ENCODE results near the gene TSPYL1. TPM values are rescaled to one million over a fixed set of nuclear protein-coding genes. Genes with fewer than 3 reads are reported as not detected.

The TSPYL1 gene
- total RNA-seq, 1 donor from 2014 or later, result 95.6 TPM

DNA sequence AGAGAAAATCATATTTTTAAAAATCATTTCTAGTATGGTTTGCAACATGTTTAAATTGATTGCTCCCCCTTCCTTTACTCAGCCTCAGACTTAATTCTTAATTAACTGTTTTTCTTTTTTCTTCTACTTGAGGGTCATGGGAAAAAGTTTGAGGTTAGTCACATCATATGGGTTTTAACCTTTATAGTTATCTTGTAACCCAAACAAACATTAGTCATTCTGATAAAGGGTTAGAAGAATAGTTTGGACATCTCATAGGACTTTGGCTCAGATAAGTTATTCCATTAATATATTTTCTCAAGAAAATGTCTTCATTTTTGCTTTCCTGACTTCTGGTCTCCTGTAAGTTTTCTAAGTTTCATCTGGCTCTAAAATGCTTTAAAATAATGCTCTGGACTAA, 34.5 kb upstream of the TSPYL1 start:
- TF ChIP-seq, protein P1, sequence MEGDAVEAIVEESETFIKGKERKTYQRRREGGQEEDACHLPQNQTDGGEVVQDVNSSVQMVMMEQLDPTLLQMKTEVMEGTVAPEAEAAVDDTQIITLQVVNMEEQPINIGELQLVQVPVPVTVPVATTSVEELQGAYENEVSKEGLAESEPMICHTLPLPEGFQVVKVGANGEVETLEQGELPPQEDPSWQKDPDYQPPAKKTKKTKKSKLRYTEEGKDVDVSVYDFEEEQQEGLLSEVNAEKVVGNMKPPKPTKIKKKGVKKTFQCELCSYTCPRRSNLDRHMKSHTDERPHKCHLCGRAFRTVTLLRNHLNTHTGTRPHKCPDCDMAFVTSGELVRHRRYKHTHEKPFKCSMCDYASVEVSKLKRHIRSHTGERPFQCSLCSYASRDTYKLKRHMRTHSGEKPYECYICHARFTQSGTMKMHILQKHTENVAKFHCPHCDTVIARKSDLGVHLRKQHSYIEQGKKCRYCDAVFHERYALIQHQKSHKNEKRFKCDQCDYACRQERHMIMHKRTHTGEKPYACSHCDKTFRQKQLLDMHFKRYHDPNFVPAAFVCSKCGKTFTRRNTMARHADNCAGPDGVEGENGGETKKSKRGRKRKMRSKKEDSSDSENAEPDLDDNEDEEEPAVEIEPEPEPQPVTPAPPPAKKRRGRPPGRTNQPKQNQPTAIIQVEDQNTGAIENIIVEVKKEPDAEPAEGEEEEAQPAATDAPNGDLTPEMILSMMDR (IDR thresholded peaks at IDR 0.05; ENCODE audit: unreplicated experiment), result no peak
- no peak overlapping the region for H3K4me3 Mint-ChIP-seq
- H3K27me3 Mint-ChIP-seq (ENCODE audit: low read depth), result no peaks in the 10 kb centered on the region
- peaks cover 16% of the 10 kb centered on the region for H3K4me1 Mint-ChIP-seq
- H3K9me3 Mint-ChIP-seq, result peaks cover 4% of the 10 kb centered on the region
- DNase-seq (ENCODE audit: low spot score in 2 of 2, unreplicated experiment in 2 of 2), result no peak
- H3K36me3 Mint-ChIP-seq, result peaks cover 7% of the 10 kb centered on the region
- H3K27ac Mint-ChIP-seq, result peak overlapping the region; percentile 82

DNA sequence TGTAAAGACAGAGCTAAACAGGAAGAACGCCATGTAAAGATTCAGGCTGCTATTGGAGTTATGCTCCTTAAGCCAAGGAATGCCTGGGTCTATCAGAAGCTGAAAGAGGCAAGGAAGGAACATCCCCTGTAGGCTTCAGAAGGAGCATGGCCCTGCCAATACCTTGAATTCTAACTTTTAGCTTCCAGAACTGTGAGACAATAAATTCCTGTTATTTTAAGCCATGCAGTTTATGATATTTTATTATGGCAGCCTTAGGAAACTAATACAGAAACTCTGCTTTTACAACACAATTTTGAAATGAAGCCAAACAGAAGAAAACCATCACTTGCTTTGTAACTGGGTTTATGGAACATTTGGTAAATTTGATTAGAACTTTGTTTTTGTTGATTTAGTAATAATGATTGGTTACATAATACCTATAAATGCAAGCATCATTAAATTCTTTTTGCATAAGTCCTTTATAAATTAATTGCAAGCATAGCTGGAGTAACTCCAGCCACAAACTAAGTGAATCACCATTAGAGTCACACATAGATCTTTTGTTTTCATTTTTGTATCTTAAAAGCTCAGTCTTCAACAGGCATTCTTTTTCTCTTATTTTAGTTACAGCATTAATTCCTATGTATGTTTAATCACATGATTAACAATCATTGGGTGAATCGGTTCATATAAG, 33.5 kb upstream of the TSPYL1 start:
- no peak overlapping the region for H3K4me3 Mint-ChIP-seq
- H3K4me1 Mint-ChIP-seq, result peaks cover 16% of the 10 kb centered on the region
- H3K9me3 Mint-ChIP-seq, result peaks cover 4% of the 10 kb centered on the region
- TF ChIP-seq, protein P1 (IDR thresholded peaks at IDR 0.05; ENCODE audit: unreplicated experiment), result no peak
- H3K36me3 Mint-ChIP-seq, result peaks cover 7% of the 10 kb centered on the region
- no peaks in the 10 kb centered on the region for H3K27me3 Mint-ChIP-seq (ENCODE audit: low read depth)
- H3K27ac Mint-ChIP-seq, result peak overlapping the region; percentile 78
- no peak for DNase-seq (ENCODE audit: low spot score in 2 of 2, unreplicated experiment in 2 of 2)

DNA sequence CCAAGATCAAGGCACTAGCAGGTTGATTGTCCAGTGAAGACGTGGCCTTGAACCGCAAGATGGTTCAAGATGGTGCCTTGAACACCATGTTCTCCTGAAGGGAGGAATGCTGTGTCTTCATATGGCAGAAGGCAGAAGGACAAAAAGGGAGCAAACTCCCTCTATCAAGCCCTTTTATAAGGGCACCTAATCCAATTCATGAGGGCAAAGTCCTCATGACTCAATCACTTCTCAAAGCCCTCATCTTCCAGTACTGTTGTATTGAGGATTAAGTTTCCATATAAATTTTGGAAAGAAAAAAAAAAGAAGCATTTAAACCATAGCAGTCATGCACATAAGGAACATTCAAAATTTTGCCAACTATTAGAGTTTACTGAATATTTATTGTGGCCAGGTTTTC, 29.9 kb upstream of the TSPYL1 start:
- DNase-seq (ENCODE audit: low spot score in 2 of 2, unreplicated experiment in 2 of 2), result no peak
- Mint-ChIP-seq H3K4me3 (no peak overlapping the region), H3K36me3 (peaks cover 7% of the 10 kb centered on the region), H3K27ac (no peak overlapping the region), H3K9me3 (peaks cover 4% of the 10 kb centered on the region), H3K4me1 (peaks cover 22% of the 10 kb centered on the region), H3K27me3 (ENCODE audit: low read depth) (no peaks in the 10 kb centered on the region)
- TF ChIP-seq, protein P1 (IDR thresholded peaks at IDR 0.05; ENCODE audit: unreplicated experiment), result no peak

DNA sequence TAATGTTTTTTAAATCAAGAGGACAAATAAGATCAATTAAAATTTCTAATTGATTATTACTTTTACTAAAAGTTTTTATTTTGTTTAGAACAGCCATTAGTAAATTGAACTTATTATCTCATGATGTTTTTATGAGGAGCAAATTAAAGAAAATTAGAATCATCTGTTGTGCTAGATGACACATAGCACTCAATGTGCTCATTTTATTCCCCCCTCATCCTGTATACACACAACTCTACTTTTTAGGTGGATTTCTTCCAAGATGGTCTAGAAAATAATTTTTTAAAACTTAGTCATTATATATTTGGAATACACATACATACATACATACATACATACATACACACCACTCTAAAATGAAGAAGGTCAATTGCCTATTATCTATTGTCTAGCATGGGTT, 29.3 kb upstream of the TSPYL1 start:
- Mint-ChIP-seq H3K4me3 (no peak overlapping the region), H3K9me3 (peaks cover 4% of the 10 kb centered on the region), H3K27me3 (ENCODE audit: low read depth) (no peaks in the 10 kb centered on the region), H3K4me1 (peaks cover 17% of the 10 kb centered on the region), H3K36me3 (peaks cover 7% of the 10 kb centered on the region), H3K27ac (no peak overlapping the region)
- DNase-seq (ENCODE audit: low spot score in 2 of 2, unreplicated experiment in 2 of 2), result no peak
- TF ChIP-seq, protein P1 (IDR thresholded peaks at IDR 0.05; ENCODE audit: unreplicated experiment), result no peak

DNA sequence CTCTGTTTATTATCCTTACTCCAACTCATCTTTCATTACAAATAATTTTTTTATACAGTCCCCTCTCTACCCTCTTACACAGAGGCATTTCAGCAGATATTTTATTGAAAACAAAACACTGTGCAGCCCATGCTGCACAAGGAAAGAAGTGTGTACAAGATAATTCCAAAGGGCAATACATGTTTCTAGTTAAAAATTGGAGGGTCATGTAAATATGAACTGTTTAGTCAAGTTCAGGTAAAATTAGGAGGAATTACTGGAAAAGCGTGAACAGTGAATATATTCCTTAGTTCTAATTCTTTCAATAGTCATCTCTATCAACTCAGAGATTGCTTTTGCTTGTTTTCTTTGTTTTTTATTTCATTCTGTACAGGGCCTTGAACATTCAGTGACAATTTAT, 27.9 kb upstream of the TSPYL1 start:
- DNase-seq (ENCODE audit: low spot score in 2 of 2, unreplicated experiment in 2 of 2), result no peak
- Mint-ChIP-seq H3K4me3 (no peak overlapping the region), H3K4me1 (peaks cover 6% of the 10 kb centered on the region), H3K27ac (no peak overlapping the region), H3K36me3 (peaks cover 7% of the 10 kb centered on the region), H3K27me3 (ENCODE audit: low read depth) (no peaks in the 10 kb centered on the region), H3K9me3 (peaks cover 4% of the 10 kb centered on the region)
- TF ChIP-seq, protein P1 (IDR thresholded peaks at IDR 0.05; ENCODE audit: unreplicated experiment), result no peak

Measured in mesothelial cell of epicardium (in vitro differentiated cells).